ENCODE results near the gene CNST.
"Not testable (repeated sequence)": the region's sequence is repeated elsewhere in the genome, so short reads cannot be mapped to it uniquely, and the experiment has no call there.

Gene CNST

GRCh38 chr1:246678816-246679793, 112.8 kb downstream of the CNST start:
- no peak for DNase-seq

GRCh38 chr1:246679794-246680177, 113.5 kb downstream of the CNST start:
- DNase-seq: no peak

GRCh38 chr1:246680190-246680589, 113.9 kb downstream of the CNST start:
- DNase-seq: no peak

- no peak for DNase-seq
Observed at GRCh38 chr1:246680696-246681130, 114.5 kb downstream of the CNST start.

- no peak for DNase-seq
Observed at GRCh38 chr1:246681900-246682895, 115.9 kb downstream of the CNST start.

- no peak for DNase-seq
Observed at GRCh38 chr1:246683521-246683920, 117.3 kb downstream of the CNST start.

GRCh38 chr1:246687002-246687401, 120.7 kb downstream of the CNST start:
- no peak for DNase-seq

- DNase-seq: peak; percentile 63
Observed at GRCh38 chr1:246689409-246690008, 123.3 kb downstream of the CNST start.

- no peak for DNase-seq
Observed at GRCh38 chr1:246690100-246690499, 123.8 kb downstream of the CNST start.

- no peak for DNase-seq
Observed at GRCh38 chr1:246691622-246692495, 125.6 kb downstream of the CNST start.

- DNase-seq: not testable (repeated sequence)
Observed at GRCh38 chr1:246694213-246694895, 128.1 kb downstream of the CNST start.

- no peak for DNase-seq
Observed at GRCh38 chr1:246695136-246695535, 128.9 kb downstream of the CNST start.

- DNase-seq: no peak
Observed at GRCh38 chr1:246695666-246696065, 129.4 kb downstream of the CNST start.

- no peak for DNase-seq
Observed at GRCh38 chr1:246698466-246699094, 132.3 kb downstream of the CNST start.

GRCh38 chr1:246699095-246699735, 133.0 kb downstream of the CNST start:
- DNase-seq: peak; percentile 92

GRCh38 chr1:246703581-246703980, 137.3 kb downstream of the CNST start:
- no peak for DNase-seq

GRCh38 chr1:246705368-246705767, 139.1 kb downstream of the CNST start:
- DNase-seq: peak; percentile 52

GRCh38 chr1:246708166-246708565, 141.9 kb downstream of the CNST start:
- no peak for DNase-seq

- no peak for DNase-seq
Observed at GRCh38 chr1:246709196-246709595, 142.9 kb downstream of the CNST start.

GRCh38 chr1:246709835-246710234, 143.6 kb downstream of the CNST start:
- DNase-seq: no peak
